Activated CD8-positive, alpha-beta memory T cell treated with anti-CD3 and anti-CD28 coated beads for 48 hours (primary cell): ENCODE measurements around the gene SLC31A1.
"Not testable (repeated sequence)": the region's sequence is repeated elsewhere in the genome, so short reads cannot be mapped to it uniquely, and the experiment has no call there.

ENCODE experiments used
- DNase-seq, 3 experiments: peaks; one replicate each; pipeline ENCODE4 v3.0.0-alpha.2; 2020; ENCODE audit warnings: low read depth in 2 of 3, low spot score in 2 of 3

The SLC31A1 gene

GRCh38 chr9:113219969-113220368, 1.4 kb upstream of the SLC31A1 start:
- no peak for DNase-seq

GRCh38 chr9:113220467-113221002, 809 bp upstream of the SLC31A1 start:
- no peak for DNase-seq

DNA sequence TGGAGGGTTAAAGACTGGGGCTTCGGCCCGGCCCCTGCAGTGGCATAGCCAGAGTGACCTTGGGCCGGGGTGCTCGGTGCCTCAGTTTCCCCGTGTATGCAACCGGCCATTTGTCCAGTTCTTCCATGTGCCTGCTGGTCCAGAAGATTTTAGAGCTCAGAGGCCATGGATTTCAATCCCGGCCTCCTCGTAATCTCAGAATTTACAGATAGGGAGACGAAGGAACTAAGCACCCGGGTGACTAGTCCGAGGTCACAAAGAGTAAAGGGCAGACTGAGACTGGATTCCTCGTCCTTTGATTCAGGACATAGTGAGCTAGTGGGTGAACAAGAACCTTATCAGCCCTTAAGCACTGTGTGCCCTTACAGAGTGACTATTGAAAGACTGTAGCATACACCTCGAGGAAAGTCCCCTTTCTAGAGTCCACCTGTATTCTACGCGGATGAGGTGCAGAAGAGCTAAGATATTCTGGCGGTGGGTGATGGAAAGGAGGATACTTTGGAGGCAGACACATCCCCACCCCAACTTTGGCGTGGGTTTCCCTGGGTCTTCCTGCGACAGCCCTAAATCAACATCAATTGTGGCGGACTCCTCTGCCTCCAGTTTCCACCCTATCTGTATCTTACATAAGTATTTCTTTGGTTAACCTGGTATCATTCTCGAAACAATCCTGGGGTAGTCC, 597 bp downstream of the SLC31A1 start:
- DNase-seq: no peak

- no peak for DNase-seq
These were observed 1.1 kb downstream of the SLC31A1 start for GRCh38 chr9:113222482-113222841.

- no peak for DNase-seq
These were observed 2.6 kb downstream of the SLC31A1 start for GRCh38 chr9:113223963-113224362.

DNA sequence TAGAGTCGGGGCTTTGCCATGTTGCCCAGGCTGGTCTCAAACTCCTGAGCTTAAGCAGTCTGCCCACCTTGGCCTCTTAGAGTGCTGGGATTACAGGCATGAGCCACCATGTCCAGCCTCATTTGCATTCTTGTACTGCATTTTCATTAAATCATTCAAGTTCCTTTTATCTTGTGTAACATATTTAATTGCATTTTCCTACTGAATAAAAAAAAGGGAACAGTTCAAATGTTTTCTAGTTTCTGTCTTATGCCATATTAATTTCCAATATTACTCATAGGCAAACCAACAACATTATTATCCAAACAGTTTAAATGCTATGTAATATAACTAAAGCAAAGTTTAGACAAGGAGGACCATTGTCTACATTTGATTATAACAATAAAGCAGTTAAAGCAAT, 6.1 kb downstream of the SLC31A1 start:
- no peak for DNase-seq

- no peak for DNase-seq
These were observed 6.9 kb downstream of the SLC31A1 start for GRCh38 chr9:113228130-113228665.

DNA sequence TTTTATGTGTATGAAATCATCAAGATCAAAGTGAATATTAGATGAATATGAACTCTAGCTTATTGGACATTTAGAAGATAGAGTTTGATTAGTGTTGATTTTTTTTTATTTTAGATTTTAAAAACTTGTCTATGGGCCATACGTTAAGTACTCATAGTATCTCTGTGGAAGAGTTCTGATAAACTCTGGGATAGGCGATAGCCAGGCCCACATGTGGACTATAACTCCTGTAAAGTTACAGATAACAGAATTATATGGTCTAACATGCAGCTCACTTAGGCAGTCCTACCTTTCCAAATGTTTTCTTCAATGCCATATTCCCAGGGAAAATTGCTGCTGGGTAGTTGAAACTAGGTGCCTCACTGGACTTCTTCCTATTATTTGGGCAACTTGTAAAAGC, 10.4 kb downstream of the SLC31A1 start:
- DNase-seq: no peak

DNA sequence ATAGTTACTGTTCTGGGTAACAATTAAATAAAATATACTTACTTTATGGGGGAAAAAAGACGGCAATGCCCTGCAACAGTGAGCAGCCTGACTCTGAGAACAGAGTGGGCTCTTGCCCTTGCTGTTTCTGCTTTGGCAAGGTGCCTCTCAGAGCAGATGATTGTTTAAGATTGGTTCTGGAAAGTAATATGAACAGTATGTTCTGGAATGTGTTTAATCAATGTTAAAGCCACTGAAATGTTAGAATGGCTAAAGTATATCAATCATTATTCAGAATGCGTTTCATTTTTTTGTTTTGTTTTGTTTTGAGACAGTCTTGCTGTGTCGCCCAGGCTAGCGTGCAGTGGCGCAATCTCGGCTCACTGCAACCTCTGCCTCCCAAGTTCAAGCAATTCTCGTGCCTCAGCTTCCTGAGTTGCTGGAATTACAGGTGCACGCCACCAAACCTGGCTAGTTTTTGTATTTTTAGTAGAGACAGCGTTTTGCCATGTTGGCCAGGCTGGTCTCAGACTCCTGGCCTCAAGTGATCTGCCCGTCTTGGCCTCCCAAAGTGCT, 14.4 kb downstream of the SLC31A1 start:
- DNase-seq: not testable (repeated sequence)

DNA sequence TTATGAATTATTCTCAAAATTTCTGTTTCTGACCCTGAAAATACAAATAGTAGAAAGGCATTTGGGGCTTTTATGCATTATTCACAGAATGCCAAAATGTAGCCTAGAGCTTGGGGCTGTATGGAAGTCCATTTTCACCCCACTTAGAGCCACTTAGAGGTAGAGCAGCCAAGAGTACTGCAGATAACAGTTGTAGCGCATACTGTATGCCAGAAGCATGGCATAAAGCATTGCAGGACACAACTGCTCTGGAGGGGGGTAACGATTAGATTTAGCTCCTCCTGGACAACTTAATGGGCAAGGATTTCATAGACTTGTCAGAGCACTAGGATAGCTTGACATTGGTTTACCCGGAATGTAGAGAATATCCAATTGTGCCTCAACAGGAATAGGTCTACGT, 15.7 kb downstream of the SLC31A1 start:
- no peak for DNase-seq

GRCh38 chr9:113238202-113238858, 17.0 kb downstream of the SLC31A1 start:
- DNase-seq: no peak

GRCh38 chr9:113238859-113239232, 17.5 kb downstream of the SLC31A1 start:
- DNase-seq: no peak

DNA sequence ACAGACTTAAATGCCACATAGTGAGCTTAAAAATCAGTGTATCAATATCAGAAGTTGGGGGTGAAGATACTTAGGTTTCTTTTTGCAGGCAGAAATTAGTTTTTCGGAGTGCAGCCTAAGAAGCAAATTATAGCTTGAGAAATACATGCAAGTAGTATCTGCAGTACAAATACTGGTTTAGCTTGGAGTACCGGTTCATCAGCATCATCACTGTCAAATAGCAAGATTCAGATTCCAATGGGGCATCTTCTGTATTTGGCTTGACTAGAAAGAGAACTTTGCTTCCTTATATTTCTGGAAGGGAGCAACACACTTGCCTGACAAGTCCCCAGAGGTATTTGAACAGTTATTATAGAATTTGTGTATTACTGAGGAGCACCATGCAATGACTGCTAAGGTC, 19.8 kb downstream of the SLC31A1 start:
- no peak for DNase-seq

- DNase-seq: no peak
These were observed 23.2 kb downstream of the SLC31A1 start for GRCh38 chr9:113244556-113244955.

DNA sequence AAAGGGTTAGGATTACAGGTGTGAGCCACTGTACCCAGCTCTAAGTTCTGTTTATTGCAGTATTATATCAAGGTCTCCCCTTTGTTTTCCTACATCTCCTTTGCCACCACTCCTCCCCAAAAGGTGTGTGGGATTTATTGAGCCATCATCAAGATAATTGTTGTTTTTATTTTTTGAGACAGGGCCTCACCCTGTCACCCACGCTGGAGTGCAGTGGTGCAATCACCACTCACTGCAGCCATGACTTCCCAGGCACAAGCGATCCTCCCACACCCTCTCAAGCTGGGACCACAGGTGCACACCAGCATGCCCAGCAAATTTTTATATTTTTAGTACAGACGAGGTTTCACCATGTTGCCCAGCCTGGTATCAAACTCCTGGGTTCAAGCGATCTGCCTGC, 24.6 kb downstream of the SLC31A1 start:
- no peak for DNase-seq

DNA sequence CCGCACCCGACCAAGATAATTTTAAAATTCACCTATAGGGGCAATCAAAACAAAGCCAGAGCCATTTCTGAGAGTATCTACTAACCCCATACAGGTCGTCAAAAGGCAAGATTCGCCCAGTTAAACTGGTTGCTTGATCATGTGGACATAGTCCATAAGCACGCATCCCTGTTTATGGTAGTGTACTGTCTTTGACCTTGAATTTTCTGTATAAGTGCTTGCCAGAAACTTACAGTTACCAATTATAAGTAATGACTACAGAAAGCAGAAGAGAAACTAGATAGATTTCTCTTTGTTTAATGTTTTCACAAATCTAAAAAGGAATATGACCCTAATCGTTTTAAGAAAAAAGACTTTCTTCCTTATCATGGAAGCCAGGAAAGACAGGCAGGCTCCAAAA, 25.6 kb downstream of the SLC31A1 start:
- no peak for DNase-seq

DNA sequence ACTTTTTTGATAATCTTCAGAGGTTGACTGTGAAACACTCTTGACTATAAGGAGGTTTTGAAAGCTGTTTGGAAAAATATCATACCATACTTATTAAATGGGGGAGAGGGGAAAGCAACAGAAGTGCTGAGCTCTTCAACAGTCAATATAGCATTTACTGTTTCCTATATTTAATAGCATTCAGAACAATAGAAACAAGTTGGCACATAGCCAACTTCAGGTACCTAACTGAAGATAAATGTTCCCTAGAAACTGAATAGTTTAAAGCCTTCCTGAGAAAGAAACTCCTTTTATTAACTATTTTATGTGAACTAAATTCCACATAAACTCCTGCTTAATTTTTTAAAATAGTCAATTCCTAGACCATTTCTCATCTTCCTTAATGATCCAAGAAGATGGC, 26.3 kb downstream of the SLC31A1 start:
- no peak for DNase-seq

GRCh38 chr9:113249661-113250060, 28.3 kb downstream of the SLC31A1 start:
- DNase-seq: not testable (repeated sequence)

DNA sequence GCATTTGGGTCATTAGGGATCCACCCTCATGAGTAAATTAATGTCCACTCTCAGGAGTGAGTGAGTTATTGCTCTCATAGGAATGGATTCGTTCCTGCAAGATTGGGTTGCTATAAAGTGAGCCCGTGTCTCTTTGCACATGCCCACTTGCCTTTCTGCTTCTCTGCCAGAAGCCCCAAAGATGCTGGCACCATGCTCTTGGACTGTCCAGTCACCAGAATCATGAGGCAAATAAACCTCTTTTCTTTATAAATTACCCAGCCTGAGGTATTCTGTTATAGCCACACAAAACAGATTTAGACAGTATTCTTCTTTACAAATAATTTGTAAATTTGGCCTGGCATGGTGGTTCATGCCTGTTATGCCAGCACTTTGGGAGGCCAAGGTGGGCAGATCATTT, 29.5 kb downstream of the SLC31A1 start:
- DNase-seq: no peak

DNA sequence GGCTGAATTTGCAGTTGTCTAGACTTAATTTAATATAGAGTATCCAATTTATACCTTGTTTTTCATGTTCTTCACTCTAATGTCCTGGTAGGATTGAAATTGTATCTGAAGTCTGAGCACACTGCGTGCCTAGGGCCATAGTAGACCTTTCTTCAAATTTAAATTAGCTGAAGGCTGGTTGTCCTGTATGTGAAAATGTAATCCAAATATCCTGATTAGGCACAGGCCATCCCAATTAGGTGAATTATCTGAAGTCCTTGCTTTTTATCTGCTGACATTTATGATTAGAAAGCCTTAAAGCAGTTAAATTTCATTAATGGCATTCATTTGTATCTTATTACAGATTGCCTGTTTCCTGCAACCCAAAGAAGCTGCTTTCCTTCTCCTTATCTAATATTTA, 33.6 kb downstream of the SLC31A1 start:
- no peak for DNase-seq

GRCh38 chr9:113255438-113255837, 34.1 kb downstream of the SLC31A1 start:
- no peak for DNase-seq

- no peak for DNase-seq
These were observed 36.5 kb downstream of the SLC31A1 start for GRCh38 chr9:113257863-113258262.
